Mesodermal cell (in vitro differentiated cells): ENCODE results near the gene ADSS1.

Experiments
- H3K27ac ChIP-seq: 2 replicates; pipeline ENCODE4 v1.7.0; 2013; ENCODE audit warnings: mild to moderate bottlenecking, low read depth, low read length, moderate library complexity; ENCODE audit not compliant: severe bottlenecking
- H3K36me3 ChIP-seq: 2 replicates; pipeline ENCODE4 v1.7.1; 2013; ENCODE audit warnings: mild to moderate bottlenecking, low read length, moderate library complexity; ENCODE audit not compliant: control insufficient read depth, insufficient read depth
- H3K4me1 ChIP-seq: one replicate; pipeline ENCODE4 v1.7.1; 2013; ENCODE audit warnings: mild to moderate bottlenecking, low read length; ENCODE audit not compliant: insufficient read depth, control insufficient read depth, poor library complexity, severe bottlenecking
- H3K4me3 ChIP-seq: 2 replicates; pipeline ENCODE4 v1.7.0; 2013; ENCODE audit warnings: low read length, control low read depth, mild to moderate bottlenecking; ENCODE audit not compliant: insufficient read depth, poor library complexity, severe bottlenecking; ENCODE audit errors: extremely low read depth
- H3K9me3 ChIP-seq: 2 replicates; pipeline ENCODE4 v1.7.1; 2013; ENCODE audit warnings: mild to moderate bottlenecking, low read length, moderate library complexity; ENCODE audit not compliant: control insufficient read depth
- WGBS, 2 experiments: methylation state at CpG; one replicate each; pipeline ENCODE4 v1.1.5; 2013; ENCODE audit warnings: missing lambda C conversion rate in 2 of 2; ENCODE audit not compliant: insufficient coverage in 2 of 2; 5-methylcytosine and 5-hydroxymethylcytosine counted together

The ADSS1 gene

GRCh38 chr14:104688505-104689108, 35.4 kb upstream of the ADSS1 start:
- H3K4me1 ChIP-seq, result peaks cover 36% of the 10 kb centered on the region
- H3K9me3 ChIP-seq, result no peaks in the 10 kb centered on the region
- peak overlapping the region; percentile 45 for H3K27ac ChIP-seq
- peak overlapping the region; percentile 89 for H3K4me3 ChIP-seq
- peaks cover 16% of the 10 kb centered on the region for H3K36me3 ChIP-seq
- WGBS, 2 experiments, result 58 to 66% methylated on average over 19 to 24 of the region's 24 CpGs

GRCh38 chr14:104689109-104689880, 34.7 kb upstream of the ADSS1 start, which contains the start of gene INF2:
Gene INF2, plus strand, starts transcription at chr14:104689618. Its CDS starts 11,748 bp downstream, at chr14:104701366.
- no peaks in the 10 kb centered on the region for H3K9me3 ChIP-seq
- H3K4me3 ChIP-seq, result peak within 1 kb of the TSS; percentile 89
- H3K4me1 ChIP-seq, result peaks cover 38% of the 10 kb centered on the region
- H3K36me3 ChIP-seq, result peaks cover 23% of the 10 kb centered on the region
- peak within 1 kb of the TSS; percentile 45 for H3K27ac ChIP-seq
- 1 to 2% methylated on average over 37 to 51 of the region's 76 CpGs for WGBS, 2 experiments

- Histone ChIP-seq H3K4me1 (peaks cover 46% of the 10 kb centered on the region), H3K4me3 (peak overlapping the region; percentile 89), H3K27ac (no peak overlapping the region), H3K9me3 (no peaks in the 10 kb centered on the region), H3K36me3 (peaks cover 30% of the 10 kb centered on the region)
- 10 to 11% methylated on average over 38 to 44 of the region's 50 CpGs for WGBS, 2 experiments
Observed at GRCh38 chr14:104689881-104690711, 33.9 kb upstream of the ADSS1 start.

- Histone ChIP-seq H3K36me3 (peaks cover 37% of the 10 kb centered on the region), H3K27ac (no peak overlapping the region), H3K4me1 (peaks cover 55% of the 10 kb centered on the region), H3K4me3 (peak overlapping the region; percentile 89), H3K9me3 (no peaks in the 10 kb centered on the region)
- 90 to 92% methylated on average over 16 of the region's 16 CpGs for WGBS, 2 experiments
Observed at GRCh38 chr14:104690861-104691455, 33.1 kb upstream of the ADSS1 start.

GRCh38 chr14:104691546-104692260, 32.3 kb upstream of the ADSS1 start:
- H3K9me3 ChIP-seq, result no peaks in the 10 kb centered on the region
- H3K4me1 ChIP-seq, result peaks cover 62% of the 10 kb centered on the region
- no peak overlapping the region for H3K27ac ChIP-seq
- no peak overlapping the region for H3K4me3 ChIP-seq
- WGBS, 2 experiments, result 86 to 90% methylated on average over 10 to 11 of the region's 19 CpGs
- H3K36me3 ChIP-seq, result peaks cover 42% of the 10 kb centered on the region

GRCh38 chr14:104692261-104692938, 31.6 kb upstream of the ADSS1 start:
- H3K4me1 ChIP-seq, result peaks cover 69% of the 10 kb centered on the region
- no peak overlapping the region for H3K4me3 ChIP-seq
- no peak overlapping the region for H3K27ac ChIP-seq
- H3K9me3 ChIP-seq, result no peaks in the 10 kb centered on the region
- peaks cover 45% of the 10 kb centered on the region for H3K36me3 ChIP-seq
- 90 to 96% methylated on average over 12 to 13 of the region's 15 CpGs for WGBS, 2 experiments

- Histone ChIP-seq H3K27ac (no peak overlapping the region), H3K4me1 (peaks cover 74% of the 10 kb centered on the region), H3K4me3 (no peak overlapping the region), H3K9me3 (no peaks in the 10 kb centered on the region), H3K36me3 (peaks cover 46% of the 10 kb centered on the region)
- WGBS, 2 experiments, result 96 to 100% methylated on average over 3 to 5 of the region's 5 CpGs
Observed at GRCh38 chr14:104692939-104693315, 31.1 kb upstream of the ADSS1 start.

- no peaks in the 10 kb centered on the region for H3K9me3 ChIP-seq
- no peak overlapping the region for H3K4me3 ChIP-seq
- H3K36me3 ChIP-seq, result peaks cover 50% of the 10 kb centered on the region
- WGBS, 2 experiments, result 94 to 95% methylated on average over 22 to 23 of the region's 26 CpGs
- peaks cover 71% of the 10 kb centered on the region for H3K4me1 ChIP-seq
- no peak overlapping the region for H3K27ac ChIP-seq
Observed at GRCh38 chr14:104693482-104694431, 30.3 kb upstream of the ADSS1 start.

GRCh38 chr14:104694475-104694950, 29.5 kb upstream of the ADSS1 start:
- peaks cover 58% of the 10 kb centered on the region for H3K36me3 ChIP-seq
- no peak overlapping the region for H3K27ac ChIP-seq

More at GRCh38 chr14:104694475-104694950, 29.5 kb upstream of the ADSS1 start:
- WGBS, 2 experiments, result 82 to 90% methylated on average over 12 to 15 of the region's 15 CpGs
- no peaks in the 10 kb centered on the region for H3K9me3 ChIP-seq
- peaks cover 67% of the 10 kb centered on the region for H3K4me1 ChIP-seq
- H3K4me3 ChIP-seq, result no peak overlapping the region
